ENCODE data around the gene PKN1.

PKN1 gene

DNA sequence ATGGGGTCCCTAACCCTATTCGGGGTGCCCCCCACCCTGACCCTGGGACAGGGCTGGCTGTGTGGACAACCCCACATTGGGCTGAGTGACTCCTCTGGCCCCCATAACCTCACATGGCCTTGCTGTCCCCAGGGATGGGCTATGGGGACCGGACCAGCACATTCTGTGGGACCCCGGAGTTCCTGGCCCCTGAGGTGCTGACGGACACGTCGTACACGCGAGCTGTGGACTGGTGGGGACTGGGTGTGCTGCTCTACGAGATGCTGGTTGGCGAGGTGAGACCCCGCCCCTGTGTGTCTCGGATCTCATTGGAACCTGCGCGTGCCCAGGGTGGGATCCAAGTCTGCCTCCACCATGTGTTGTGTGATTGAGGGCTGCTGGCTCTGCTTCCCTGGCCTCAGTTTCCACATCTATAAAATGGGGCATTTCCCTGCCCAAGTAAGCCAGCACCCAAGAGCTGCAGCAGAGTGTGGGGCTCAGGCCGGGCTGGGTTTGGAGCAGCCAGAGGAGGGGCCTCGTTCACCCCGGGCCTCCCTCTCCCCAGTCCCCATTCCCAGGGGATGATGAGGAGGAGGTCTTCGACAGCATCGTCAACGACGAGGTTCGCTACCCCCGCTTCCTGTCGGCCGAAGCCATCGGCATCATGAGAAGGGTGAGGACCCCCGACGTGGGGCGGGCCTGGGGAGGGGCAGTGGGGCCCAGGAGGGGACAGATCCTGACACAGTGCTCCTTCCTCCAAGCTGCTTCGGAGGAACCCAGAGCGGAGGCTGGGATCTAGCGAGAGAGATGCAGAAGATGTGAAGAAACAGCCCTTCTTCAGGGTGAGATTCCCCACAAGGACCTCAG lies 37.1 kb downstream of the PKN1 start:
- DNase-seq = no peak

DNA sequence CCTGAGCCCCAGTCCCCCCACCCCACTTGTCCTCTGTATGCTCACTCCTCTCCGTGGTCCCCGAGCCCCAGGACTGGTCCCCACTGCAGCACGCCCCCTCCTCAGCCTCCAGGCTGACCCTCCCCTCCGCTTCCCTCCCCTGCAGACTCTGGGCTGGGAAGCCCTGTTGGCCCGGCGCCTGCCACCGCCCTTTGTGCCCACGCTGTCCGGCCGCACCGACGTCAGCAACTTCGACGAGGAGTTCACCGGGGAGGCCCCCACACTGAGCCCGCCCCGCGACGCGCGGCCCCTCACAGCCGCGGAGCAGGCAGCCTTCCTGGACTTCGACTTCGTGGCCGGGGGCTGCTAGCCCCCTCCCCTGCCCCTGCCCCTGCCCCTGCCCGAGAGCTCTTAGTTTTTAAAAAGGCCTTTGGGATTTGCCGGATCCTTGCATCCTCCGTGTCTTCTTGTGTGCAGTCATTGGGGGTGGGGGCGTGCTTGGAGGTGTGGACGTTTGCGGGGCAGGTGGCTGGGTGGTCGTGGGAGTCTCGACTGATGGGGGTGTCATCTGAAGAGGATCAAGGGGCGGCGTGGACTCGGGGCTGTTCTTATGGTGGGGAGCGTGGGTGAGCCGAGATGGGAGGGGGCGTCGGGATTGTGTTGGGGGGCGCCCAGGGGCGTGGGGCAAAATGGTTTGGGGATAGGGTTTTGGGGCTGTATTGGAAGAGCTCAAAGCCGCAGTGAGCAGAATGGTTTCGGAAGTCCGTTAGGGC lies 38.5 kb downstream of the PKN1 start:
- DNase-seq = no peak

DNA sequence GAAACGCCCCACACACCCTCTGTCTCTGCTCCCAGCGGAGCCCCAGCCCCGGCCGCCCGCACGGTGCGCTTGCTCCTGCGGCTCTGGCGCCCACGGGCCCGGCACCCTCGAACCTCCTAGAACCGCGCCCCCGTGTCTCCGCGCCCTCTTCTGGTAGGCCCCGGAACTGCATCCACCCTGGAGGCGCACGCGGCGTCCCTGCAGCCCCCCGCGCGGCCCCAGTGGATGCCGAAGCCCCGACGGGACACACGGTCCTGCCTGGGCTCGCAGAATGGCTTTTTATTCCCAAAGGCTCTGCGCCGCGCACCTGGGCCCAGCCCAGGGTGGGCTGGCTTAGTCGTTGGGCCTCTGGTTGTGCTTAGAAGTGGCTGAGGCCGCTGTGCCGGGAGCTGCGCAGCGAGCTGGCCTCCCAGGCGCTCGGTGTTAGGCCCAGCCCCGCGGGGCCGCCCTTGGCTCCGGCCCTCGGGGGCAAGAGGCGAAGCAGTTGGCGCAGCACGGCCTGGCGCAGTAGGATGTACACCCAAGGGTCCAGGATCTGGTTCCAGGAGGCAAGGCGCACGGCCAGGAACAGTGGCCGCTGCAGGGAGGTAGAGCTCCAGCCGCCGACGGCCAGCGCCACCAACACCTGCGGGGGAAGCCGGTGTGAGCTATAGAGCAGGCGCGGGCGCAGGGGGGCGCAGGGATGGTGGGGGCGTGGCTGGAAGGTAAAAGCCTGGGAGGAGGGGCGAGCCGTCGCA lies 39.3 kb downstream of the PKN1 start:
- DNase-seq = peak; percentile 29

DNA sequence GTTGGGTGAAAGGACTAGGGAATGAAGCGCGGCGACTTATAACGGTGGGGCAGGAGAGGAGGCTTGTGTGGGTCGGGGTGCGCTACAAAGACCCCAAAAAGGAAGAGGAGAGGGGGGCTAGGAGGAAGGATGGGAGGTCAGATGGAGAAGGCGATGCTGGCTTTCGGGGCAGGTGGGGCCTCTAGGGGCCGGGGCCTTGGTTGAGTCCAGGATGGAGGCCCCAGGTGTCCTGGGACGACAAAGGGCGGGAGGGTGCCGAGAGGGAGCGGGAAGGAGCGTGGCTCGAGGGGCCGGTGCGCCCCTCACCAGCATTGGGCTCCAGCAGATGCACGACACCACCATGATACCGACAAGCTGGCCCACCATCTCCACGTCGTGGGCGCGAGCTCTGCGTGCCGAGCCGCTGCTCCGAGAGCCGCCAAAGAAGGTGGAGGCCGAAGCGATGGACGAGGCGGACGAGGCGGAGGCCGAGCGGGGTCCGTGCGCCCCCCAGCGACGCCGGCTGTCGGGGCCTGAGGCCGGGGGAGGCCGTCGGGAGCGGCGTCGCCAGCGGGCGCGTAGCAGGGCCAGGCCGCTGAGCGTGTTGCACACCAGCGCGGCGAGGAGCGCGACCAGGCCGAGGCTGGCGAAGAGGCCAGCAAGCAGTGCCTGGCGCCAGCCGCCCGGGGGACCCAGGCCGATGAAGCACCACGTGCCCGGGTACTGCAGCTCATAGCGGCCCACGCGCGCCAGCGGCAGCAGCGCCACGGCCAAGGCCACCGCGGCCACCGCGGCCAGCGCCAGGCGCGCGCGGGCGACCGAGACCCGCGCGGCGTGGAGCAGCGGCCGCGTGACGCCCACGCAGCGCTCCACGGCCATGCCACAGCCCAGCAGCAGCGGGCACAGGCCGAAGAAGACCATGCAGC lies 40.2 kb downstream of the PKN1 start:
- DNase-seq = no peak

DNA sequence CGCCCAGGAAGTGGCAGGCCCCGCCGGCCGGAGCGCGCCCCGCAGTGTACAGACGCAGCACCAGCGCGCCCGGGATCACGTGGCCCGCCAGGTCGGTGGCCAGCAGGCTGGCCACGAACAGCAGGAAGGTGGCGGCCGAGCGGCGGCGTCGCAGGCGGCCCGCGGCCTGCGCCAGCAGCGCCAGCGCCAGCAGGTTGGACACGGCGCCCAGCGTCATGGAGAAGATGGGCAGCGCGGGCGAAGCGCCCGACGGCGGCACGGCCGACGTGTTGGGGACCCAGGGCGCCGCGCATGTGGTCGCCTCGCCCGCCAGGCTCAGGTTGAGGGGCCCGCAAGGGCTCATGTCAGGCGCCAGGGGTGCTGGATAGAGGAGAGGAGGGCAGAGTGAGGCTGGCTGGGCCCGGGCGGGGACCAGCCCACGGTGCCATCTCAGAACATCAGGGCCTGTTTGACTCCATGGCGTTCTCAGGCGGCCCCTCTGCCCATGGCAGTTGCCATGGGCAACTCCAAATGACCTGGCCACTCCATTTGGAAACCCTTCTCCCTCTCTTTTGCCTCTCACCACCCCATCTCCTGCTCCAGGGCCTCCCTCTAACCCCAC lies 41.0 kb downstream of the PKN1 start:
- no peak for DNase-seq

DNA sequence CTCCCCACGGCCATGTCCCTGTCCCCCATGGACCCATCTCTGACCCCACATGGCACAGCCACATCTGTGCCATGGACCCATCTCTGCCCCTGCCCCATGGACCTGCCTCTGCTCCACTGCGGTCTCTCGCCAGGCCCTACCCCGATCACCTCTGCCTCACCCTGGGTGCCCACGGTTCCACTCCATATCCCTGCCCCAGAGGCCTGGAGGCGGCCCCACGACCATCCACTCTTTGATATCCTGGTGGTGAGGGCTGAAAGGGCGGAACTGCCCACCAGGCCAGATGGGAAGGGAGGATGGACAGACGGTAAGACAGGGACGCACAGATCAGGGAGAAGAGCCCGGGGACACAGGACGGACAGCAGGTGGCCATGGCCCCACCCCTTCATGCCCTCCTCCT lies 41.7 kb downstream of the PKN1 start:
- DNase-seq = no peak

DNA sequence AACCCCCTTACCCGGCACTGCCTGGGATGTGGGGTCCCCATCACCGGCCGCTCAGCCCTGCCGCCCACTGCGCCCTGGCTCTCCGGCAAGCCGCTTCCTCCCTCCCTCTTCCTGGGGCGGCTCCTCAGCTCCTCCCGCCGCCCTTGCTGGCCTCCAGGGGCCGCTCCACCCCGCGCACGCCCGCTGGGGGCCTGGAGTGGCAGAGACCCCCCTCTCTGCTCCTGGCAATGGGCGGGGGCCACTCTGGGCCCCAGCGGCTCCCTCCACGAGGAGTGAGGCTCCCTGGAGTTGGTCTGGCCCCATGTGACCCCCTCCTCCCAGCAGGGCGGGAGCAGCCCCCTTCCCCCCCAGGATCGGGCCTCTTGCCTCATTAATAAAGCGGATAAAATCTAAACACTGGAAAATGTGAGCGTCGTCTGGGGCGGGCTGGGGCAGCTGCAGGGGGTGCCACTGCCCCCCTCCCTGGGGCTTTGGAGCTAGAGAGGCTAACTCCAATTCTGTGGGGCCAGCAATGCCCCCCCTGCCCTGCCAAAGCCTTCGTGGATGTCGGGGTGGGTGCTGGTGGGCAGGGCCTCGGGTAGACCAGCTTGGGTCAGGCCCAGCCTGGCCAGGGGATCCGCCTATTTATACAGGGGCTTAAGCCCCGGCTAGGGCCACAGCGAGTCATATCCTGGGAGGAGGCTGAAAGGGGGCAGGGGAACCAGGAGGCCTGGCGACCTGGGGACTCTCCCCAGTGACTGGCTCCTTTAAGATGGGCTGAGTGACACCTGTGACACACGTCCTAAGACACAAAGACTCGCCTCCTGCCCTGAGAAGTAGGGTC lies 42.4 kb downstream of the PKN1 start, which contains the start of gene PTGER1:
TSS of gene PTGER1 (minus strand) at position 104 of the 823 bp plus-strand sequence. CDS start 1,034 bp downstream, outside the sequence.
- DNase-seq = no peak

DNA sequence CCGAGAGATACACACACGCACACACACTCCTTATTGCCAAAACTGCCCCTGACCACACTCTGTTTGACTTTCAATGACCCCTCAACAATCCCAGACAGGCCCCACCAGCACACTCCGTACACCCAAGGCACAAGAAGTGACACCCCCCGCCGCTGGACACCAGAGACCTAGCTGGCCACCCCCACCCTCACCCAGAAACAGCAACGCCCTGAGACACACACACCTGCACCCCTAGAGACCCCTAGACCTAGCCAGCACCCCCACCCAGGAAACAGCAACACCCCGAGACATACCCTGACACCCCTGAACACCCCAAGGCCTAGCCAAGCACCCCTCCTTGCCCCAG lies 43.2 kb downstream of the PKN1 start:
- DNase-seq = no peak

DNA sequence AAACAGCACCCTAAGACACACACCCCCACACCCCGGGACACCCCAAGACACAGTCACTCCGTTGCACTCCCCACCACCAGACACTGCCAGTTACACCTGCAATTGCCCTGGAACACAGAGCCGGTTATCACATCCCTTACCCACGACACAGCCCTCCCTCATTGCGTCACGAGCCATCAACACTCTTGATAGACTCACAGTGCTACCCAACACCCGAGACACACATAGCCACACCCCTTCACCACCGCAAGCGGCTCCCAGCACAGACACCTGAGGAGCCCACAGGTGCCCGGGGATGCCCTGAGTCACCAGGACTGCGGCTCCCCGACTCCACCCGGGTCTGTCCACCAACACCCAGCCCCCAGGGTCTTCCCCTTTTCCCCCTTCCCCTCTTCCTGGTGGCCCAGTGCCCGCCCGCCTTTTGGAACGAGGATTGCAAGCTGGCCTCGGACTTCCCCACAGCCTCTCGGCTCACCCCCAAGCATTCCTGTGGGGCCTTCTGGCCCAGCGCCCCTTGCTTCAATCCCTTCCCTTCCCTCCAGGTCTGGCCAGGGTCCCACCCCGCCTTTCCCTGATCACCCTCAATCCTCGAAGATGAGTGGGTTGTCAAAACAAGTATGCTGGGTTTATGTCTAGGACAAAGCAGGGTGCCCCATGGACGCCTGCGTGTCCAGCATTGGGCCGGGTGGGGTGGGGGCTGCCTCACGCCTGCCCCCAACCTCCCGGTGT lies 43.7 kb downstream of the PKN1 start:
- DNase-seq = no peak

DNA sequence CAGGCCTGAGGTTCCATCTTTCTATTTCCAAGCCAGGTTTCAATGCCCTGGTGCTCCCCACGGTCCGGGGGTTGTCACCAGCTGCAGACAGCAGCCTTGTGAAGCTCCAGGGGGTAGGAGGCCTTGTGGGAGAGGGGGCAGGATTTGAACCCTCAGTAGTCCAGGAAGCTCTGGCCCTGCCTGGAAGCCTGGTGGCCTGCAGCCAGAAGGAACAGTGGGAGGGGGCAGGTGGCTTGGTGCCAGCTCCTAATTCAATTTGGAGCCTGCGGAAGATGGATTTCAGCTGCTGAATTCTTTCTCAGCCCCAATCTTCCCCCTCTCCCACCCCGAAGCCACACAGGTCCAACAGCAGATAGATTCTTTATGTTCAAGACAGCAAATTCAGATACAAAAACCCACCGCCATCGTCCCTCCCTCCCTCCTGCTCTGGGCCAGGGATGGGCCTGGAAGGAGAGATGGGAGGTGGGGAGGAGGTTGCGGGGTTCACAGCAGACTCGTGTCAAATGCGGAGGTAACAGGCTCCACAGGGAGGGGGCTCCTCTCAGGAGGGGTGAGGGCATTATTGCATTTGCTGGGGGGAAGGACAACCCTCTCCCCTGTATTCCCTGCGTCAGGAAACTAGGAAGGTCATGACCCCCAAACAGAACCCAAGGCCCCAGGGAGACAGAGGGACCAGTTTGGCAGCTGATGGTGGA lies 44.5 kb downstream of the PKN1 start:
- no peak for DNase-seq

DNA sequence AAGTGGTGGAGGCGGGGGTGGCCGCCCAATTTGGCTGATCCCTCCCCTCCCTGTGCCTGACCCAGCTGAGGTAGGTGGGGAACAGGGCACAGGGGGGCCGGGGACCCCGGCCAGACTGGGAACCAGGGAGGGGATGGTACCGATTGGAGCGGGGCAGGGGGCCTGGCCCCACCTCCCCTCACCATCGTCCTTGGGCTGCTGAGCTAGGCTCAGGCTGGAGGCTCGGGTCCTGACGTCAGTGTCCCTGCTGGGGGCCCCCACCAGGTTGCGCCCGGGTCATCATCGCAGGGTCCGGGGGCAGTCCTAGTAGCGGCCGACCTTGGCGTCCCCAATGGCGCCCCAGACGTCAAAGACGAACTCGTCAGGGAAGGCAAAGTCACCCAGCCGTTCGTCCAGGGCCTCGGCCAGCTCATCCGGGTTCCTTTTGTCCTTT lies 45.0 kb downstream of the PKN1 start:
- no peak for DNase-seq

DNA sequence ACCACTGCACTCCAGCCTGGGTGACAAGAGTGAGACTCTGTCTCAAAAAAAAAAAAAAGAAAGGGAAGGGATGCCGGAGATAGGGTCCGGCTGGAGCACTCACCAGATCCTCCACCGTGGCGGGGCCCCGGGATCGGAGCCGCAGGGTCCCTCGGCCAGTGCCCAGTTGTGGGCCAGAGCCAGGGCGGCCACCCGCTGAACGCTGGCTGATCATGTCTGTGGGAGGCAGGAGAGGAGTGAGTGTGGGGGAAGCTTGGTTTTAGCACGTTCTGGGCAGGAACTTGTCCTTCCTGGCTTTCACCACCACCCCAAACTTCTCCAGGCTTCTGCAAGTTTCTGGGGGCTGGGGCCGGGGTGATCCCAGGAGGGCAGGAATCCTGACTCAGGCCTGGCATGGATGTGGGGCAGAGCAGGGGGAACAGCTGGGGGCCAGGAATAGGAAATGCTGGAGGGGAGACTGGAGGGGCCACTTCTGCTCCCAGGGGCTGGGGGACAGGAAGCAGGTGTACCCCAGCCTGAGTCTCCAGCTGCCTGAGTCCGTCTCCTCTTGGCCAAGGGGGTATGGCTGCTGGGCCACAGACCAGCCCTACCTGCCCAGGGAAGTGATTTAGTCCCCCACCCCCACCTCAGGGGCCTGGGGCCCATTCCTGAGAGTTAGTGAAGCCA lies 46.3 kb downstream of the PKN1 start:
- no peak for DNase-seq

DNA sequence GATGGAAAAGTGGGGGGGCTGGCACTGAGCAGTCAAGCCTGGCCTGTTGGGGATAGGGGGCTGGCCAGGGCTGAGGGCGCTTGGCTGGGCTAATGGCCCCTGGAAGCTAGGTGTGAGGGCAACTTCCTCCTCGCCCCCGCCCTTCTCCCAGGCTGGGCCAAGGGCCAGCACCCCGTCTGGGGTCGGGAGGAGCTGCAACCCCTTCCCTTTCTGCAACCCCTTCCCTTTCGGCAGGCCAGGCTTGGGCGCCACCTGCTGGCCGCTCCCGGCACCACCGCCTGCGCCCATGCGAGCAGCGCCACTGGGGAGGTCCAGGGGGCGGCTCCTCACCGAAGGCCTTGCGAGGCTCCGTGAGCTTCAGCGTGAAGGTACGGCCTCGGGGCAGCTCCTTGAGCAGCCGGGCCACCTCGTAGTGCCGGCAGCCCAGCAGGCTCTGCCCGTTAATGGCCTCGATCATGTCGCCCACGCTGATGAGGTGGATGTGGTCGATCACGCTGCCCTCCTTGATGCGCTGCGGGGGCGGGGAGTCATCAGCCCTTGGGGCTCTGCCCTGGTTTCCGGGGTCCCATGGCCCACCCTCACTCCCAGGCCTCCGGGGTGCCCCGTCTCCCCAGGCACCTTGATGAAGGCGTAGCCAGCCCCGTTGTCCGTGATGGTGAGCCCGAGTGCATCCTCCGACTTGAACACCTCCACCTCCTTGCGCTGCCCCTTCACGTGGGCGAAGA lies 47.0 kb downstream of the PKN1 start:
- DNase-seq = no peak

DNA sequence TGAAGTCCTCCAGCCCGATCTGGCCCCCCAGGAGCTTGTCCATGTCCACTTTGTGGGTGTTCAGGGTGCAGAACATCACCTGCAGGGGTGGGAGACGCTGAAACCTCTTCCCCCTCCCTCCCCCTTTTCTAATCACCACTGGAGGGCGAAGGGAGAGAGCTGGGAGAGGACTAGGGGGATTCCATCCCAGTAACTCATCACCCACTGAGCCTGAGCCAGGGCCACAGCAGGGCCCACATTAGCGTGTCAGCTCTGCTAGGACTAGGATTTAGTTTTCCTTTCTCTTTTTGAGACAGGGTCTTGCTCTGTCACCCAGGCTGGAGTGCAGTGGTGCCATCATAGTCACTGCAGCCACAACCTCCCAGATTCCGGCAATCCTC lies 47.6 kb downstream of the PKN1 start:
- no peak for DNase-seq

DNA sequence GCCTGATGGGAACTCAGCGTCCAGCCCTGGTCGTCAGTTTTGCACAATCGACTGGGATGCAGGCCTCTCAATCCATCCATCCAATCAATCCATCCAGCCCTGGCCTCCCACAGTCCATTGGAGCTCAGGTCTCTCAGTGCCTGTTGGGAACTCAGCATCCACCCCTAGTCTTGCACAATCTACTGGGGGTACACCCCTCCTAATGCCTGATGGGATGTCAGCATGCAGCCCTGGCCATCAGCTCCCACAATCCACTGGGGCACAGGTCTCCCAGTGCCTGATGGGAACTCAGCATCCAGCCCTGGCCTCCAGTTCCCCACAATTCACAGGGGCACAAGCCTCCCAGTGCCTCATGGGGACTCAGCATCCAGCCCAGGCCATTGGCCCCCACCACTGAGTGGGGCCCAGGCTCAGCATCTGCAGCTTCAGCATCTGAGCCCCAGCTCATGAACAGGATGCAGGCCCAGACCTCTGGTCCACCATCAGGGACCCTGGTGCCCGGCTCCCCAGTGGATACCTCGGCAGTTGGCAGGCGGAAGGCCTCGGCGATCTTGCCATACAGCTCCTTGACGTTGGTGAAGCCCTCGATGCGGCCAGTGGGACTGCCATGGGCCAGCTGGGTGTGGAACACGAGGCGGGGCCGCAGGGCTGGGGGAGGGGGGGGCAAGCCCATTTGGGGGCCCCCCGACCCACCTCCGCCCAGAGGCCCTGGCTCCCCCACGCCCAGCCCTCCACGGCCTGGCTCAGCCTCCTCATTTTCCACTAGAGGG lies 49.3 kb downstream of the PKN1 start:
- DNase-seq = no peak

DNA sequence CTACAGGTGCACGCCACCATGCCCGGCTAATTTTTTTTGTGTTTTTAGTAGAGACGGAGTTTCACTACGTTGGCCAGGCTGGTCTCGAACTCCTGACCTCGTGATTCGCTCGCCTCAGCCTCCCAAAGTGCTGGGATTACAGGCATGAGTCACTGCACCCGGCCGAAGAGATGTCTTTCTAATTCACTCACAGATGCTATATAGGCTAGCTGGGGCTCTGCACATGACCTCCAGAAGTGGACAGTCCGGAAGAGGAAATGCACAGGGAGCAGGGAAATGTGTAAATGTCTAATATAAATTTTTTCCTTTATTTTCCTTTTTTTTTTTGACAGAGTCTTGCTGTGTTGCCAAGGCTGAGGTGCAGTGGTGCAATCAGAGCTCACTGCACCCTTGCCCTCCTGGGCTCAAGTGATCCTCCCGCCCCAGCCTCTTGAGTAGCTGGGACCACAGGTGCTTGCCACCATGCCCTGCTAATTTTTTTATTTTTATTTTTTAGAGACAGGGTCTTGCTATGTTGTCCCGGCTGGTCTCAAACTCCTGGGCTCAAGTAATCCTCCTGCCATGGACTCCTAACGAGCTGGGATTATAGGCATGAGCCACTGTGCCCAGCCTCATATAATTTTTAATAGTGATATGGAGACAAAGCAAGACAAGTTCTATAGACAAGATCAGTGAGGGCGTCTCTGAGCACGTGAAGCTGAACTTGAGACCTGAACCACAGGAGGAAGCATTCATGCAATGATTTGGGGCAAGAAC lies 54.4 kb downstream of the PKN1 start:
- no peak for DNase-seq

DNA sequence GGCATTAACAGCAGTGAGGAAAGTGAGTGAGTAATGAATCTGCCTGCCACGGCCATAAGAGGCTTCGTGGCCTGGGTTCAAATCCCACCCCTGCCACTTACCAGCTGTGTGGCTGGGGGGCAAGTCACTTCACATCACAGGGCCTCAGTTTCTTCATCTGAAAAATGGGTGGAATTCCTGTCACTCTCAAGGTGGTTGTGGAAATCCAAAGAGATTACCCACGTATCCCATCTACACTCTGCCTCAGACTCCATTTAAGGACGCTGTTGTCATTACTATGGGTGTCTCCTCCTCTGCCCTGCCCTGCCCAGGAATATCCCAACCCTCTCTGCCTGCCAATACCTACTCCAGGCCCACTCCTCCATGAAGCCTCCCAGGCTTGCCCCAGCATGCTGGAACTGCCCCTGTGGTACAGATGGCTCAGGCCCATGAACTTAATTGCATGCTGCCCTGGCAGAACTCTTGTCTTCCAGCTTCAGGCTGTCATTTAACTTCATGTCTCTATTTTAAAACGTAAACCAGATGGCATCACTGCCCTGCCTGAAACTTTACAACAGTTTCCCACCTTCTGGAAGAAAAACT lies 59.7 kb downstream of the PKN1 start:
- DNase-seq = no peak

All from NCI-H1694 (cell line).